Measurements from ENCODE around the gene METRN.

METRN gene

DNA sequence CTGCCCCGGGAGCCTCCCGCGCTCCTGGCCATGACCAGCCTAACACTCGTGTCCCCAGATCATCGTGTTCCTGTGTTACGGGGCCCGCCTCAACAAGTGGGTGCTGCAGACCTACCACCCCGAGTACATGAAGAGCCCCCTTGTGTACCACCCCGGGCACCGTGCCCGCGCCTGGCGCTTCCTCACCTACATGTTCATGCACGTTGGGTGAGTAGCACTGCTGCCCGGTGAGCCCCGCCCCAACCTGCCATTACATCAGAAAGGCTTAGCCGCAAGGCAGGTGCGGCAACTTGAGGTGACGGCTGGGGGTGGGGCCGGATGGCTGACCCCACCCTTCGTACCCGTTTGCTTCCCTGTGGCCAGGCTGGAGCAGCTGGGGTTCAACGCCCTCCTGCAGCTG is 38.0 kb upstream of the METRN start (continued):
- TF ChIP-seq CSDC2 (CRISPR knock-in tag; IDR thresholded peaks at IDR 0.05) (no peak), SNAI2 (CRISPR knock-in tag; IDR thresholded peaks at IDR 0.05) (no peak), PPARA (CRISPR knock-in tag; IDR thresholded peaks at IDR 0.05; ENCODE audit: borderline replicate concordance) (no peak), GLIS3 (CRISPR knock-in tag; IDR thresholded peaks at IDR 0.05) (no peak), OSR1 (CRISPR knock-in tag; IDR thresholded peaks at IDR 0.05) (no peak), ESRRG (CRISPR knock-in tag; IDR thresholded peaks at IDR 0.05) (no peak)

DNA sequence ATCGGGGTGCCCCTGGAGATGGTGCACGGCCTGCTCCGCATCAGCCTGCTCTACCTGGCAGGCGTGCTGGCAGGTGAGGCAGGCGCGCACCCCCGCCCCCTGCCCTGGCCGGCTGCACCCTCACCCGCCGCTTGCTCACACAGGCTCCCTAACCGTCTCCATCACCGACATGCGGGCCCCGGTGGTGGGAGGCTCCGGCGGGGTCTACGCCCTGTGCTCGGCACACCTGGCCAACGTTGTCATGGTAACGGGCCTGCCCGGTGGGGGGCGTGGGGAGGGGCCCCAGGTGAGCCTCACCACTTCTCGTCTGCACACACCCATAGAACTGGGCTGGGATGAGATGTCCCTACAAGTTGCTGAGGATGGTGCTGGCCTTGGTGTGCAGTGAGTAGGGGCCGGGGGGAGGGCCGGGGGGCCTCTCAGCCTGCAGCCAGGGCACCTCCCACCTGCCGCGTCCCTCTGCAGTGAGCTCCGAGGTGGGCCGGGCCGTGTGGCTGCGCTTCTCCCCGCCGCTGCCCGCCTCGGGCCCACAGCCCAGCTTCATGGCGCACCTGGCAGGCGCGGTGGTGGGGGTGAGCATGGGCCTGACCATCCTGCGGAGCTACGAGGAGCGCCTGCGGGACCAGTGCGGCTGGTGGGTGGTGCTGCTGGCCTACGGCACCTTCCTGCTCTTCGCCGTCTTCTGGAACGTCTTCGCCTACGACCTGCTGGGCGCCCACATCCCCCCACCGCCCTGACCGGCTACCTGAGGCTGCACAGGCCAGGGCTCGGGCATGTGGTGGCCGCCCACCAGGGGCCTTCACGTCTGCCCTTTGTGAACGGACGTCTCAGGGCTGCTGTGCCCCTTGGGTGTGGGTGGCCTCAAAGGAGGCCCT is 37.4 kb upstream of the METRN start:
- ATAC-seq: no peak
- TF ChIP-seq ZNF565 (CRISPR knock-in tag; conservative IDR thresholded peaks at IDR 0.05; ENCODE audit: low read depth): no peak
- TF ChIP-seq ZFP3 (CRISPR knock-in tag; IDR thresholded peaks at IDR 0.05): no peak
- no peak for TF ChIP-seq ISL1 (CRISPR knock-in tag; IDR thresholded peaks at IDR 0.05)
- no peak for TF ChIP-seq CSDC2 (CRISPR knock-in tag; IDR thresholded peaks at IDR 0.05)
- TF ChIP-seq RARB (CRISPR knock-in tag; IDR thresholded peaks at IDR 0.05): no peak
- TF ChIP-seq POU6F1 (CRISPR knock-in tag; IDR thresholded peaks at IDR 0.05; ENCODE audit: borderline replicate concordance, low read depth): no peak
- no peak for TF ChIP-seq TOX (CRISPR knock-in tag; IDR thresholded peaks at IDR 0.05; ENCODE audit: borderline replicate concordance)
- TF ChIP-seq GLIS3 (CRISPR knock-in tag; IDR thresholded peaks at IDR 0.05): no peak
- no peak for TF ChIP-seq ZNF8 (CRISPR knock-in tag; IDR thresholded peaks at IDR 0.05)
- TF ChIP-seq, protein P1, sequence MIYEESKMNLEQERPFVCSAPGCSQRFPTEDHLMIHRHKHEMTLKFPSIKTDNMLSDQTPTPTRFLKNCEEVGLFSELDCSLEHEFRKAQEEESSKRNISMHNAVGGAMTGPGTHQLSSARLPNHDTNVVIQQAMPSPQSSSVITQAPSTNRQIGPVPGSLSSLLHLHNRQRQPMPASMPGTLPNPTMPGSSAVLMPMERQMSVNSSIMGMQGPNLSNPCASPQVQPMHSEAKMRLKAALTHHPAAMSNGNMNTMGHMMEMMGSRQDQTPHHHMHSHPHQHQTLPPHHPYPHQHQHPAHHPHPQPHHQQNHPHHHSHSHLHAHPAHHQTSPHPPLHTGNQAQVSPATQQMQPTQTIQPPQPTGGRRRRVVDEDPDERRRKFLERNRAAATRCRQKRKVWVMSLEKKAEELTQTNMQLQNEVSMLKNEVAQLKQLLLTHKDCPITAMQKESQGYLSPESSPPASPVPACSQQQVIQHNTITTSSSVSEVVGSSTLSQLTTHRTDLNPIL (CRISPR knock-in tag; IDR thresholded peaks at IDR 0.05; ENCODE audit: low read depth): no peak
- no peak for TF ChIP-seq ZC3H10 (CRISPR knock-in tag; IDR thresholded peaks at IDR 0.05)
- TF ChIP-seq, protein P2, sequence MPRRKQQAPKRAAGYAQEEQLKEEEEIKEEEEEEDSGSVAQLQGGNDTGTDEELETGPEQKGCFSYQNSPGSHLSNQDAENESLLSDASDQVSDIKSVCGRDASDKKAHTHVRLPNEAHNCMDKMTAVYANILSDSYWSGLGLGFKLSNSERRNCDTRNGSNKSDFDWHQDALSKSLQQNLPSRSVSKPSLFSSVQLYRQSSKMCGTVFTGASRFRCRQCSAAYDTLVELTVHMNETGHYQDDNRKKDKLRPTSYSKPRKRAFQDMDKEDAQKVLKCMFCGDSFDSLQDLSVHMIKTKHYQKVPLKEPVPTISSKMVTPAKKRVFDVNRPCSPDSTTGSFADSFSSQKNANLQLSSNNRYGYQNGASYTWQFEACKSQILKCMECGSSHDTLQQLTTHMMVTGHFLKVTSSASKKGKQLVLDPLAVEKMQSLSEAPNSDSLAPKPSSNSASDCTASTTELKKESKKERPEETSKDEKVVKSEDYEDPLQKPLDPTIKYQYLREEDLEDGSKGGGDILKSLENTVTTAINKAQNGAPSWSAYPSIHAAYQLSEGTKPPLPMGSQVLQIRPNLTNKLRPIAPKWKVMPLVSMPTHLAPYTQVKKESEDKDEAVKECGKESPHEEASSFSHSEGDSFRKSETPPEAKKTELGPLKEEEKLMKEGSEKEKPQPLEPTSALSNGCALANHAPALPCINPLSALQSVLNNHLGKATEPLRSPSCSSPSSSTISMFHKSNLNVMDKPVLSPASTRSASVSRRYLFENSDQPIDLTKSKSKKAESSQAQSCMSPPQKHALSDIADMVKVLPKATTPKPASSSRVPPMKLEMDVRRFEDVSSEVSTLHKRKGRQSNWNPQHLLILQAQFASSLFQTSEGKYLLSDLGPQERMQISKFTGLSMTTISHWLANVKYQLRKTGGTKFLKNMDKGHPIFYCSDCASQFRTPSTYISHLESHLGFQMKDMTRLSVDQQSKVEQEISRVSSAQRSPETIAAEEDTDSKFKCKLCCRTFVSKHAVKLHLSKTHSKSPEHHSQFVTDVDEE (CRISPR knock-in tag; IDR thresholded peaks at IDR 0.05): no peak
- no peak for TF ChIP-seq BACH2 (CRISPR knock-in tag; IDR thresholded peaks at IDR 0.05; ENCODE audit: borderline replicate concordance)
- no peak for TF ChIP-seq ZFP30 (CRISPR knock-in tag; IDR thresholded peaks at IDR 0.05)
- TF ChIP-seq, protein P3, sequence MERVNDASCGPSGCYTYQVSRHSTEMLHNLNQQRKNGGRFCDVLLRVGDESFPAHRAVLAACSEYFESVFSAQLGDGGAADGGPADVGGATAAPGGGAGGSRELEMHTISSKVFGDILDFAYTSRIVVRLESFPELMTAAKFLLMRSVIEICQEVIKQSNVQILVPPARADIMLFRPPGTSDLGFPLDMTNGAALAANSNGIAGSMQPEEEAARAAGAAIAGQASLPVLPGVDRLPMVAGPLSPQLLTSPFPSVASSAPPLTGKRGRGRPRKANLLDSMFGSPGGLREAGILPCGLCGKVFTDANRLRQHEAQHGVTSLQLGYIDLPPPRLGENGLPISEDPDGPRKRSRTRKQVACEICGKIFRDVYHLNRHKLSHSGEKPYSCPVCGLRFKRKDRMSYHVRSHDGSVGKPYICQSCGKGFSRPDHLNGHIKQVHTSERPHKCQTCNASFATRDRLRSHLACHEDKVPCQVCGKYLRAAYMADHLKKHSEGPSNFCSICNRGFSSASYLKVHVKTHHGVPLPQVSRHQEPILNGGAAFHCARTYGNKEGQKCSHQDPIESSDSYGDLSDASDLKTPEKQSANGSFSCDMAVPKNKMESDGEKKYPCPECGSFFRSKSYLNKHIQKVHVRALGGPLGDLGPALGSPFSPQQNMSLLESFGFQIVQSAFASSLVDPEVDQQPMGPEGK (CRISPR knock-in tag; IDR thresholded peaks at IDR 0.05; ENCODE audit: borderline replicate concordance): no peak
- TF ChIP-seq TCF4 (CRISPR knock-in tag; IDR thresholded peaks at IDR 0.05; ENCODE audit: borderline replicate concordance): no peak
- TF ChIP-seq SNAI2 (CRISPR knock-in tag; IDR thresholded peaks at IDR 0.05): no peak

GRCh38 chr16:678209-678857 is 36.6 kb upstream of the METRN start:
- ATAC-seq: no peak
- TF ChIP-seq ARNTL (CRISPR knock-in tag; IDR thresholded peaks at IDR 0.05; ENCODE audit: borderline replicate concordance, low read depth): no peak
